GM12878 (cell line): ENCODE measurements around the gene PRKRIP1. TPM values are rescaled to one million over a fixed set of nuclear protein-coding genes. Genes with fewer than 3 reads are reported as not detected.

Experiments used
- ATAC-seq: fragments of 200-7000 bp; cut with Tn5 transposase; 3 replicates; pipeline ENCODE4 v1.9.1; 2020; ENCODE audit warnings: mild to moderate bottlenecking, moderate library complexity
- BruUV-seq: library from RNA; stranded (reverse); fragments of 400-500 nt; replicated peaks from 2 replicates; lab custom pipeline; 2021; lab: Mats Ljungman, UMichigan
- CTCF ChIA-PET: fragments of 300-600 bp; sonication (Branson Sonifier 250); formaldehyde crosslinking; extraction: SDS; loops from one replicate; lab custom pipeline; 2021; ENCODE audit warnings: inconsistent platforms; lab: Yijun Ruan, JAX
- POLR2A ChIA-PET: fragments of 350-600 bp; formaldehyde crosslinking; extraction: SDS; loops from one replicate; lab custom pipeline; 2021; ENCODE audit warnings: inconsistent platforms; lab: Charles Lee
- RAD21 ChIA-PET: fragments of 300-600 bp; sonication (Branson Sonifier 250); formaldehyde crosslinking; loops from one replicate; lab custom pipeline; 2023; ENCODE audit warnings: antibody characterized with exemption; ENCODE audit not compliant: unreplicated experiment; lab: Charles Lee
- SMC1A ChIA-PET: fragments of 300-600 bp; sonication (Branson Sonifier 250); formaldehyde crosslinking; loops from one replicate; lab custom pipeline; 2023; ENCODE audit not compliant: unreplicated experiment, uncharacterized antibody; lab: Charles Lee
- DNase-seq: peaks from one replicate; pipeline ENCODE4 v3.0.0-alpha.2; 2011; ENCODE audit warnings: low read depth, low spot score
- FAIRE-seq: peaks from 3 replicates; lab custom pipeline; 2011; peaks lifted over from hg19 to GRCh38; lab: Jason Lieb, UNC
- H2AFZ ChIP-seq: 2 replicates; pipeline ENCODE4 v1.6.0; 2011; ENCODE audit warnings: low read depth, low read length, control low read depth; ENCODE audit not compliant: control insufficient read depth
- H3K27ac ChIP-seq: 2 replicates; pipeline ENCODE4 v1.5.1; 2011; ENCODE audit warnings: control low read depth; ENCODE audit not compliant: control insufficient read depth, insufficient read depth
- H3K27me3 ChIP-seq, 2 experiments: replicated peaks in 1 of 2; 2 replicates each; pipeline versions ENCODE4 v1.6.0 to v1.6.1; 2011; ENCODE audit warnings: low read length in 1 of 2; ENCODE audit not compliant: control insufficient read depth in 2 of 2, insufficient read depth in 2 of 2
- H3K36me3 ChIP-seq, 2 experiments: 2 replicates each; pipeline ENCODE4 v1.5.1; 2011; ENCODE audit warnings: low read length in 1 of 2; ENCODE audit not compliant: control insufficient read depth in 2 of 2, insufficient read depth in 2 of 2
- H3K4me1 ChIP-seq: 2 replicates; pipeline ENCODE4 v1.6.1; 2011; ENCODE audit warnings: mild to moderate bottlenecking, low read length, moderate library complexity, mixed read lengths; ENCODE audit not compliant: control insufficient read depth, insufficient read depth
- H3K4me2 ChIP-seq: 2 replicates; pipeline ENCODE4 v1.6.0; 2011; ENCODE audit warnings: control low read depth; ENCODE audit not compliant: control insufficient read depth, insufficient read depth
- H3K4me3 ChIP-seq: fragments of 200-600 bp; sonication (generic); 2 replicates; pipeline ENCODE4 v1.5.1; 2016
- H3K79me2 ChIP-seq: 2 replicates; pipeline ENCODE4 v1.6.0; 2011; ENCODE audit warnings: low read length; ENCODE audit not compliant: control insufficient read depth, insufficient read depth
- H3K9ac ChIP-seq: 2 replicates; pipeline ENCODE4 v1.8.0; 2011; ENCODE audit warnings: low read length, control low read depth, mixed read lengths; ENCODE audit not compliant: control insufficient read depth, insufficient read depth
- H3K9me3 ChIP-seq: replicated peaks from 3 replicates; pipeline ENCODE4 v1.5.1; 2011; ENCODE audit warnings: mild to moderate bottlenecking, low read length; ENCODE audit not compliant: control insufficient read depth, insufficient read depth
- H4K20me1 ChIP-seq: 2 replicates; pipeline ENCODE4 v1.6.0; 2011; ENCODE audit not compliant: control insufficient read depth, insufficient read depth
- BCL11A ChIP-seq: IDR thresholded peaks from 2 replicates; pipeline ENCODE4 v1.6.1; 2011; ENCODE audit warnings: low read depth, low read length
- E2F4 ChIP-seq: IDR thresholded peaks from 2 replicates; pipeline ENCODE4 v1.6.1; 2012; ENCODE audit warnings: low read depth, low read length, improper control_type of control experiment
- NR2C1 ChIP-seq: fragments of 450-650 bp; IDR thresholded peaks from 2 replicates; pipeline ENCODE4 v1.6.1; 2017; ENCODE audit warnings: antibody characterized with exemption, mild to moderate bottlenecking, moderate library complexity
- PAX5 ChIP-seq: IDR thresholded peaks from 2 replicates; pipeline ENCODE4 v1.6.1; 2011; ENCODE audit warnings: low read depth, low read length, borderline replicate concordance
- RUNX3 ChIP-seq: IDR thresholded peaks from 2 replicates; pipeline ENCODE4 v1.6.1; 2012; ENCODE audit warnings: low read length, inconsistent platforms
- ZNF687 ChIP-seq: fragments of 450-650 bp; IDR thresholded peaks from 2 replicates; pipeline ENCODE4 v1.6.1; 2017; ENCODE audit warnings: mild to moderate bottlenecking, moderate library complexity
- WGBS: methylation state at CpG from one replicate; pipeline ENCODE4 v1.1.6; 2016; ENCODE audit warnings: low lambda C conversion rate; ENCODE audit not compliant: insufficient replicate concordance, insufficient coverage; ENCODE audit errors: missing lambda C conversion rate; 5-methylcytosine and 5-hydroxymethylcytosine counted together
- in situ Hi-C: fragments of 300-500 bp; cut with MboI; formaldehyde crosslinking; loops from 9 replicates; pipeline ENCODE4 v1.14.3; 2018; ENCODE audit warnings: mixed read lengths
- intact Hi-C: fragments of 100-400 bp; cut with micrococcal nuclease; formaldehyde crosslinking; loops from one replicate; pipeline ENCODE4 v1.14.2; 2022; ENCODE audit not compliant: unreplicated experiment
- polyA plus RNA-seq, 11 experiments: library from polyadenylated mRNA; depleted of rRNA in 4 of 11; unstranded in 6 of 11; stranded (reverse) in 5 of 11; fragments of >200 nt; fragmentation: Nextera tagmentation in 4 of 11; fragmentation: Illumina TruSeq in 1 of 11; extraction: Ambion mirVana in 4 of 11; extraction: Trizol in 1 of 11; gene quantifications; 1 replicate in 1 of 11; 2 replicates in 10 of 11; pipeline versions ENCODE4 v1.2.1 to v1.2.3, GENCODE V29; 2011 to 2016; ENCODE audit warnings: inconsistent platforms in 2 of 11, missing spikeins in 2 of 11, low read depth in 1 of 11
- total RNA-seq, 4 experiments: library from RNA; depleted of rRNA in 3 of 4; stranded (reverse); fragments of >200 nt in 3 of 4; fragmentation: Illumina TruSeq in 1 of 4; extraction: Trizol in 1 of 4; gene quantifications; 2 replicates each; pipeline versions ENCODE4 v1.2.1 to v1.2.3, GENCODE V29; 2013 to 2021
- TF ChIP-seq, protein P1 (sequence below): fragments of 450-650 bp; IDR thresholded peaks from 2 replicates; pipeline ENCODE4 v1.6.1; 2016; ENCODE audit warnings: mild to moderate bottlenecking, moderate library complexity, borderline replicate concordance

PRKRIP1 gene
- total and polyA plus RNA-seq, 10 of the 15 experiments (the other 5 are each of a cell fraction or from before 2014, with no cell fraction given): 17.0 to 38.4 (median 25.5) TPM

DNA sequence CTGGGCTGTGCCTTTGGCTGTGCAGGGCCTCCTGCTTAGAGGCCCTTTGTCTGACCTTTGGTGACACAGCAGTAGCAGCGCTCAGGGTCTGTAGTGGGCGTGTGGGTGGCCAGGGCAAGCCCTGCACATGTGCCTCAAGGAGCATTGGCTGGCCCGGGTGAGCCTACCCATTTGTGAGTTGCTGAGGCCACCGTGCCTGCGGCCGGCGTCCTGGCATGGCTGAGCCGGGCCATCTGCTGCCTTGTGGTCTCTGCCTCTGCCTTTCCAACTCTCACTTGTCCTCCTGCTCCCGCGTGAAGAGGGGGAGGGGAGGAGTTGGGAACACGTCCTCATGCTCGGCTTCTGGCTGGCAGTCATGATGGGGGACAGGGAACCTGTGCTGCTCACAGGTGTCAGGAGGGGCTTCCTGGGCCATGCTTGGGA lies 28.0 kb downstream of the PRKRIP1 start (continued):
- TF ChIP-seq RUNX3 (no peak), NR2C1 (no peak), E2F4 (no peak), BCL11A (no peak), PAX5 (no peak)
- TF ChIP-seq, all 136 proteins: peak for 8

- Histone ChIP-seq H3K4me1 (peaks cover 58% of the 10 kb centered on the region), H3K9me3 (no peaks in the 10 kb centered on the region), H3K27ac (peak overlapping the region; percentile 99), H3K4me2 (peak overlapping the region; percentile 85), H3K79me2 (peaks cover 11% of the 10 kb centered on the region), H3K36me3 (peaks cover 5 to 6% of the 10 kb centered on the region in 2 experiments), H3K4me3 (peak overlapping the region; percentile 51; the same call in 1 of the 2 replicates), H2AFZ (peak overlapping the region; percentile 39; the same call in 1 of the 2 replicates), H4K20me1 (no peaks in the 10 kb centered on the region), H3K27me3 (no peaks in the 10 kb centered on the region), H3K9ac (peak overlapping the region; percentile 97)
- in situ Hi-C loops (no loop called here), intact Hi-C loops (loop anchor here (1.0 to 2.0 kb wide), 3 partner anchors 16 to 21 kb away; no protein-coding TSS in a partner anchor)
- FAIRE-seq (peak; percentile 86), DNase-seq (no peak), ATAC-seq (peak; percentile 54)
- ChIA-PET CTCF (interaction anchor here (0.6 to 5.3 kb wide), 11 partner anchors 9 to 43 kb away, joined by 3 to 32 read pairs (median 5); no protein-coding TSS in a partner anchor), SMC1A (interaction anchor here (0.7 to 6.7 kb wide), 9 partner anchors 8 to 134 kb away, joined by 3 to 89 read pairs (median 19); partner anchors contain the start of gene ORAI2), POLR2A (interaction anchor here (0.6 to 13.0 kb wide), 5 partner anchors 9 to 135 kb away, joined by 4 to 210 read pairs (median 34); partner anchors contain the start of gene ORAI2), RAD21 (interaction anchor here (0.7 to 6.0 kb wide), 8 partner anchors 9 to 135 kb away, joined by 3 to 115 read pairs (median 14); partner anchors contain the start of gene ALKBH4)
- WGBS: under 1% methylated on average over 13 of the region's 13 CpGs
- BruUV-seq: no TSS peak
- TF ChIP-seq ZNF687: peak; percentile 96
- TF ChIP-seq, protein P1, sequence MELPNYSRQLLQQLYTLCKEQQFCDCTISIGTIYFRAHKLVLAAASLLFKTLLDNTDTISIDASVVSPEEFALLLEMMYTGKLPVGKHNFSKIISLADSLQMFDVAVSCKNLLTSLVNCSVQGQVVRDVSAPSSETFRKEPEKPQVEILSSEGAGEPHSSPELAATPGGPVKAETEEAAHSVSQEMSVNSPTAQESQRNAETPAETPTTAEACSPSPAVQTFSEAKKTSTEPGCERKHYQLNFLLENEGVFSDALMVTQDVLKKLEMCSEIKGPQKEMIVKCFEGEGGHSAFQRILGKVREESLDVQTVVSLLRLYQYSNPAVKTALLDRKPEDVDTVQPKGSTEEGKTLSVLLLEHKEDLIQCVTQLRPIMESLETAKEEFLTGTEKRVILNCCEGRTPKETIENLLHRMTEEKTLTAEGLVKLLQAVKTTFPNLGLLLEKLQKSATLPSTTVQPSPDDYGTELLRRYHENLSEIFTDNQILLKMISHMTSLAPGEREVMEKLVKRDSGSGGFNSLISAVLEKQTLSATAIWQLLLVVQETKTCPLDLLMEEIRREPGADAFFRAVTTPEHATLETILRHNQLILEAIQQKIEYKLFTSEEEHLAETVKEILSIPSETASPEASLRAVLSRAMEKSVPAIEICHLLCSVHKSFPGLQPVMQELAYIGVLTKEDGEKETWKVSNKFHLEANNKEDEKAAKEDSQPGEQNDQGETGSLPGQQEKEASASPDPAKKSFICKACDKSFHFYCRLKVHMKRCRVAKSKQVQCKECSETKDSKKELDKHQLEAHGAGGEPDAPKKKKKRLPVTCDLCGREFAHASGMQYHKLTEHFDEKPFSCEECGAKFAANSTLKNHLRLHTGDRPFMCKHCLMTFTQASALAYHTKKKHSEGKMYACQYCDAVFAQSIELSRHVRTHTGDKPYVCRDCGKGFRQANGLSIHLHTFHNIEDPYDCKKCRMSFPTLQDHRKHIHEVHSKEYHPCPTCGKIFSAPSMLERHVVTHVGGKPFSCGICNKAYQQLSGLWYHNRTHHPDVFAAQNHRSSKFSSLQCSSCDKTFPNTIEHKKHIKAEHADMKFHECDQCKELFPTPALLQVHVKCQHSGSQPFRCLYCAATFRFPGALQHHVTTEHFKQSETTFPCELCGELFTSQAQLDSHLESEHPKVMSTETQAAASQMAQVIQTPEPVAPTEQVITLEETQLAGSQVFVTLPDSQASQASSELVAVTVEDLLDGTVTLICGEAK: no peak
Measured at GRCh38 chr7:102424787-102425218, 28.6 kb downstream of the PRKRIP1 start.
